WTC11 (cell line): ENCODE results near the gene ST6GALNAC2.

Source experiments
- CBFB ChIP-seq: sonication (generic); formaldehyde crosslinking; IDR thresholded peaks from 2 replicates; pipeline ENCODE4 v1.8.1; 2022; ENCODE audit warnings: mild to moderate bottlenecking, low read depth, missing genetic modification reagents
- CTCF ChIP-seq: fragments of 200-600 bp; IDR thresholded peaks from 2 replicates; pipeline ENCODE4 v1.8.0; 2022; ENCODE audit warnings: antibody characterized with exemption
- E2F5 ChIP-seq: sonication (generic); formaldehyde crosslinking; IDR thresholded peaks from 2 replicates; pipeline ENCODE4 v1.8.1; 2022; ENCODE audit warnings: mild to moderate bottlenecking, moderate library complexity, missing genetic modification reagents
- FOXP4 ChIP-seq: sonication (generic); formaldehyde crosslinking; IDR thresholded peaks from 2 replicates; pipeline ENCODE4 v1.8.0; 2022; ENCODE audit warnings: mild to moderate bottlenecking, missing genetic modification reagents
- PRDM15 ChIP-seq: sonication (generic); formaldehyde crosslinking; IDR thresholded peaks from 2 replicates; pipeline ENCODE4 v1.8.0; 2022; ENCODE audit warnings: missing genetic modification reagents
- STAT6 ChIP-seq: sonication (generic); formaldehyde crosslinking; conservative IDR thresholded peaks from 2 replicates; pipeline ENCODE4 v1.8.1; 2023; ENCODE audit warnings: mild to moderate bottlenecking, low read depth, missing genetic modification reagents, moderate library complexity
- USF2 ChIP-seq: sonication (generic); formaldehyde crosslinking; IDR thresholded peaks from 2 replicates; pipeline ENCODE4 v1.8.1; 2023; ENCODE audit warnings: mild to moderate bottlenecking, missing genetic modification reagents, moderate library complexity

- TF ChIP-seq STAT6 (CRISPR knock-in tag) (no peak), CTCF (no peak), E2F5 (no peak), USF2 (no peak), FOXP4 (no peak), CBFB (CRISPR knock-in tag) (no peak), PRDM15 (CRISPR knock-in tag) (no peak)
These were observed 43.8 kb downstream of the ST6GALNAC2 start for GRCh38 chr17:76541739-76542454.
